ENCODE data around the gene YIPF7. TPM values are rescaled to one million over a fixed set of nuclear protein-coding genes. Genes with fewer than 3 reads are reported as not detected.

YIPF7 gene
- not detected for polyA plus RNA-seq

- WGBS, 2 donors, result 34 to 53% methylated on average over 1 of the region's 1 CpG
- H3K27me3 ChIP-seq (ENCODE audit: control insufficient read depth in 1 of 2, insufficient read depth in 2 of 2, low read length in 2 of 2), result no peaks in the 10 kb centered on the region
- no peaks in the 10 kb centered on the region for H3K36me3 ChIP-seq (ENCODE audit: control insufficient read depth in 2 of 2, insufficient read depth in 2 of 2, low read length in 1 of 2)
- H3K9me3 ChIP-seq (ENCODE audit: control insufficient read depth in 2 of 2, insufficient read depth in 1 of 2, low read depth in 1 of 2, low read length in 1 of 2), result no peaks in the 10 kb centered on the region
- H3K27ac ChIP-seq (ENCODE audit: low read depth in 2 of 2, low read length in 1 of 2), result no peak within 1 kb of the TSS
- H3K4me1 ChIP-seq (ENCODE audit: control insufficient read depth in 2 of 2, insufficient read depth in 2 of 2, low read length in 1 of 2), result no peaks in the 10 kb centered on the region
- no peak within 1 kb of the TSS for H3K4me3 ChIP-seq (ENCODE audit: low read depth in 1 of 2, low read length in 2 of 2)
Measured at GRCh38 chr4:44651425-44651824, at the start of gene YIPF7. TSS of gene YIPF7 (minus strand) at chr4:44651625. CDS start at chr4:44650100, 1,525 bp downstream.

GRCh38 chr4:44701037-44701436, 49.6 kb upstream of the YIPF7 start:
- no peaks in the 10 kb centered on the region for H3K4me1 ChIP-seq (ENCODE audit: control insufficient read depth in 2 of 2, insufficient read depth in 2 of 2, low read length in 1 of 2)
- H3K27ac ChIP-seq (ENCODE audit: low read depth in 2 of 2, low read length in 1 of 2), result no peak overlapping the region
- no peaks in the 10 kb centered on the region for H3K27me3 ChIP-seq (ENCODE audit: control insufficient read depth in 1 of 2, insufficient read depth in 2 of 2, low read length in 2 of 2)
- peaks cover 7 to 9% of the 10 kb centered on the region in 2 donors for H3K36me3 ChIP-seq (ENCODE audit: control insufficient read depth in 2 of 2, insufficient read depth in 2 of 2, low read length in 1 of 2)
- no peak overlapping the region for H3K4me3 ChIP-seq (ENCODE audit: low read depth in 1 of 2, low read length in 2 of 2)
- H3K9me3 ChIP-seq (ENCODE audit: control insufficient read depth in 2 of 2, insufficient read depth in 1 of 2, low read depth in 1 of 2, low read length in 1 of 2), result no peaks in the 10 kb centered on the region
- 75 to 84% methylated on average over 2 of the region's 2 CpGs for WGBS, 2 donors

GRCh38 chr4:44700427-44700826, 49.0 kb upstream of the YIPF7 start:
- H3K4me1 ChIP-seq (ENCODE audit: control insufficient read depth in 2 of 2, insufficient read depth in 2 of 2, low read length in 1 of 2), result no peaks in the 10 kb centered on the region
- no peaks in the 10 kb centered on the region for H3K27me3 ChIP-seq (ENCODE audit: control insufficient read depth in 1 of 2, insufficient read depth in 2 of 2, low read length in 2 of 2)
- H3K36me3 ChIP-seq (ENCODE audit: control insufficient read depth in 2 of 2, insufficient read depth in 2 of 2, low read length in 1 of 2), result peaks cover 7 to 9% of the 10 kb centered on the region in 2 donors
- no peak overlapping the region for H3K4me3 ChIP-seq (ENCODE audit: low read depth in 1 of 2, low read length in 2 of 2)
- WGBS, 2 donors, result 92 to 96% methylated on average over 1 of the region's 1 CpG
- no peaks in the 10 kb centered on the region for H3K9me3 ChIP-seq (ENCODE audit: control insufficient read depth in 2 of 2, insufficient read depth in 1 of 2, low read depth in 1 of 2, low read length in 1 of 2)
- H3K27ac ChIP-seq (ENCODE audit: low read depth in 2 of 2, low read length in 1 of 2), result no peak overlapping the region

GRCh38 chr4:44684648-44685047, 33.2 kb upstream of the YIPF7 start:
- H3K27ac ChIP-seq (ENCODE audit: low read depth in 2 of 2, low read length in 1 of 2), result no peak overlapping the region
- no peak overlapping the region for H3K4me3 ChIP-seq (ENCODE audit: low read depth in 1 of 2, low read length in 2 of 2)
- H3K4me1 ChIP-seq (ENCODE audit: control insufficient read depth in 2 of 2, insufficient read depth in 2 of 2, low read length in 1 of 2), result no peaks in the 10 kb centered on the region
- peaks cover 0 to 4% of the 10 kb centered on the region in 2 donors for H3K36me3 ChIP-seq (ENCODE audit: control insufficient read depth in 2 of 2, insufficient read depth in 2 of 2, low read length in 1 of 2)
- H3K27me3 ChIP-seq (ENCODE audit: control insufficient read depth in 1 of 2, insufficient read depth in 2 of 2, low read length in 2 of 2), result no peaks in the 10 kb centered on the region
- 89 to 90% methylated on average over 1 of the region's 1 CpG for WGBS, 2 donors
- H3K9me3 ChIP-seq (ENCODE audit: control insufficient read depth in 2 of 2, insufficient read depth in 1 of 2, low read depth in 1 of 2, low read length in 1 of 2), result no peaks in the 10 kb centered on the region

- H3K36me3 ChIP-seq (ENCODE audit: control insufficient read depth in 2 of 2, insufficient read depth in 2 of 2, low read length in 1 of 2), result no peaks in the 10 kb centered on the region
- H3K4me1 ChIP-seq (ENCODE audit: control insufficient read depth in 2 of 2, insufficient read depth in 2 of 2, low read length in 1 of 2), result no peaks in the 10 kb centered on the region
- H3K27me3 ChIP-seq (ENCODE audit: control insufficient read depth in 1 of 2, insufficient read depth in 2 of 2, low read length in 2 of 2), result no peaks in the 10 kb centered on the region
- WGBS, 2 donors, result 3% methylated on average over 3 of the region's 3 CpGs
- no peaks in the 10 kb centered on the region for H3K9me3 ChIP-seq (ENCODE audit: control insufficient read depth in 2 of 2, insufficient read depth in 1 of 2, low read depth in 1 of 2, low read length in 1 of 2)
- H3K4me3 ChIP-seq (ENCODE audit: low read depth in 1 of 2, low read length in 2 of 2), result peak overlapping the region; percentile 79 to 86
- H3K27ac ChIP-seq (ENCODE audit: low read depth in 2 of 2, low read length in 1 of 2), result no peak overlapping the region
Measured at GRCh38 chr4:44679060-44679459, 27.6 kb upstream of the YIPF7 start.

GRCh38 chr4:44678094-44679041, 26.9 kb upstream of the YIPF7 start, which contains the start of gene GUF1:
TSS of gene GUF1 (plus strand) at chr4:44678420. CDS start at chr4:44678623, 203 bp downstream.
- Histone ChIP-seq H3K4me1 (ENCODE audit: control insufficient read depth in 2 of 2, insufficient read depth in 2 of 2, low read length in 1 of 2) (no peaks in the 10 kb centered on the region), H3K27ac (ENCODE audit: low read depth in 2 of 2, low read length in 1 of 2) (peak within 1 kb of the TSS; percentile 88 to 89), H3K9me3 (ENCODE audit: control insufficient read depth in 2 of 2, insufficient read depth in 1 of 2, low read depth in 1 of 2, low read length in 1 of 2) (no peaks in the 10 kb centered on the region), H3K27me3 (ENCODE audit: control insufficient read depth in 1 of 2, insufficient read depth in 2 of 2, low read length in 2 of 2) (no peaks in the 10 kb centered on the region), H3K36me3 (ENCODE audit: control insufficient read depth in 2 of 2, insufficient read depth in 2 of 2, low read length in 1 of 2) (no peaks in the 10 kb centered on the region), H3K4me3 (ENCODE audit: low read depth in 1 of 2, low read length in 2 of 2) (peak within 1 kb of the TSS; percentile 79 to 86)
- WGBS, 2 donors, result 0 to 1% methylated on average over 57 of the region's 57 CpGs

- WGBS, 2 donors, result 64 to 73% methylated on average over 5 of the region's 5 CpGs
Measured at GRCh38 chr4:44675366-44675765, 23.9 kb upstream of the YIPF7 start.

GRCh38 chr4:44674471-44674870, 23.0 kb upstream of the YIPF7 start:
- WGBS, 2 donors, result 75 to 84% methylated on average over 1 of the region's 1 CpG
- no peaks in the 10 kb centered on the region for H3K9me3 ChIP-seq (ENCODE audit: control insufficient read depth in 2 of 2, insufficient read depth in 1 of 2, low read depth in 1 of 2, low read length in 1 of 2)
- H3K27ac ChIP-seq (ENCODE audit: low read depth in 2 of 2, low read length in 1 of 2), result no peak overlapping the region
- no peaks in the 10 kb centered on the region for H3K36me3 ChIP-seq (ENCODE audit: control insufficient read depth in 2 of 2, insufficient read depth in 2 of 2, low read length in 1 of 2)
- H3K4me3 ChIP-seq (ENCODE audit: low read depth in 1 of 2, low read length in 2 of 2), result no peak overlapping the region
- H3K4me1 ChIP-seq (ENCODE audit: control insufficient read depth in 2 of 2, insufficient read depth in 2 of 2, low read length in 1 of 2), result no peaks in the 10 kb centered on the region
- no peaks in the 10 kb centered on the region for H3K27me3 ChIP-seq (ENCODE audit: control insufficient read depth in 1 of 2, insufficient read depth in 2 of 2, low read length in 2 of 2)

More at GRCh38 chr4:44675366-44675765, 23.9 kb upstream of the YIPF7 start:
- H3K27me3 ChIP-seq (ENCODE audit: control insufficient read depth in 1 of 2, insufficient read depth in 2 of 2, low read length in 2 of 2), result no peaks in the 10 kb centered on the region
- no peak overlapping the region for H3K27ac ChIP-seq (ENCODE audit: low read depth in 2 of 2, low read length in 1 of 2)
- H3K9me3 ChIP-seq (ENCODE audit: control insufficient read depth in 2 of 2, insufficient read depth in 1 of 2, low read depth in 1 of 2, low read length in 1 of 2), result no peaks in the 10 kb centered on the region
- no peak overlapping the region for H3K4me3 ChIP-seq (ENCODE audit: low read depth in 1 of 2, low read length in 2 of 2)
- no peaks in the 10 kb centered on the region for H3K4me1 ChIP-seq (ENCODE audit: control insufficient read depth in 2 of 2, insufficient read depth in 2 of 2, low read length in 1 of 2)
- no peaks in the 10 kb centered on the region for H3K36me3 ChIP-seq (ENCODE audit: control insufficient read depth in 2 of 2, insufficient read depth in 2 of 2, low read length in 1 of 2)

GRCh38 chr4:44671636-44672035, 20.2 kb upstream of the YIPF7 start:
- no peaks in the 10 kb centered on the region for H3K36me3 ChIP-seq (ENCODE audit: control insufficient read depth in 2 of 2, insufficient read depth in 2 of 2, low read length in 1 of 2)

More at GRCh38 chr4:44671636-44672035, 20.2 kb upstream of the YIPF7 start:
- Histone ChIP-seq H3K27me3 (ENCODE audit: control insufficient read depth in 1 of 2, insufficient read depth in 2 of 2, low read length in 2 of 2) (no peaks in the 10 kb centered on the region), H3K9me3 (ENCODE audit: control insufficient read depth in 2 of 2, insufficient read depth in 1 of 2, low read depth in 1 of 2, low read length in 1 of 2) (no peaks in the 10 kb centered on the region), H3K4me3 (ENCODE audit: low read depth in 1 of 2, low read length in 2 of 2) (no peak overlapping the region), H3K27ac (ENCODE audit: low read depth in 2 of 2, low read length in 1 of 2) (no peak overlapping the region), H3K4me1 (ENCODE audit: control insufficient read depth in 2 of 2, insufficient read depth in 2 of 2, low read length in 1 of 2) (no peaks in the 10 kb centered on the region)
- 91 to 92% methylated on average over 3 of the region's 3 CpGs for WGBS, 2 donors

All from esophagus (tissue), 2 donors.